RWPE2 (cell line): ENCODE results near the gene SERPINC1.

Experiments
- ATAC-seq: fragments of 200-7000 bp; cut with Tn5 transposase; 3 replicates; pipeline ENCODE4 v1.9.1; 2021; ENCODE audit warnings: low read depth
- DNase-seq: peaks from one replicate; pipeline ENCODE4 v3.0.0-alpha.2; 2020; ENCODE audit warnings: low spot score
- H3K27ac ChIP-seq: fragments of 450-650 bp; 2 replicates; pipeline ENCODE4 v1.5.1; 2017; ENCODE audit warnings: mild to moderate bottlenecking; ENCODE audit not compliant: poor library complexity, severe bottlenecking
- H3K27me3 ChIP-seq: fragments of 250-450 bp; sonication (Bioruptor Pico); 2 replicates; pipeline ENCODE4 v1.5.1; 2021; ENCODE audit warnings: mild to moderate bottlenecking, moderate library complexity; ENCODE audit not compliant: insufficient read depth, poor library complexity, severe bottlenecking
- H3K36me3 ChIP-seq: fragments of 250-450 bp; sonication (Bioruptor Pico); 2 replicates; pipeline ENCODE4 v1.5.1; 2020; ENCODE audit warnings: low read depth, mild to moderate bottlenecking, moderate library complexity
- H3K4me1 ChIP-seq: fragments of 250-450 bp; sonication (Bioruptor Pico); 2 replicates; pipeline ENCODE4 v1.5.1; 2021; ENCODE audit warnings: mild to moderate bottlenecking, moderate library complexity; ENCODE audit not compliant: insufficient read depth, poor library complexity, severe bottlenecking
- H3K4me3 ChIP-seq: fragments of 250-450 bp; sonication (Bioruptor Pico); 2 replicates; pipeline ENCODE4 v1.5.1; 2021; ENCODE audit warnings: mild to moderate bottlenecking, moderate library complexity; ENCODE audit not compliant: severe bottlenecking
- H3K9me3 ChIP-seq: fragments of 250-450 bp; sonication (Bioruptor Pico); 2 replicates; pipeline ENCODE4 v1.5.1; 2021; ENCODE audit warnings: mild to moderate bottlenecking, moderate library complexity; ENCODE audit not compliant: severe bottlenecking
- CTCF ChIP-seq: fragments of 450-650 bp; IDR thresholded peaks from one replicate; pipeline ENCODE4 v1.5.1; 2017; ENCODE audit warnings: mild to moderate bottlenecking, moderate library complexity; ENCODE audit not compliant: poor library complexity, severe bottlenecking

The SERPINC1 gene

GRCh38 chr1:173856014-173856413 lies 61.1 kb downstream of the SERPINC1 start:
- no peaks in the 10 kb centered on the region for H3K9me3 ChIP-seq

More at GRCh38 chr1:173856014-173856413, 61.1 kb downstream of the SERPINC1 start:
- Histone ChIP-seq H3K36me3 (peaks cover 91% of the 10 kb centered on the region), H3K27me3 (no peaks in the 10 kb centered on the region), H3K4me3 (no peak overlapping the region), H3K27ac (no peak overlapping the region), H3K4me1 (peaks cover 7% of the 10 kb centered on the region)
- ATAC-seq: no peak
- no peak for DNase-seq
- TF ChIP-seq CTCF: no peak
